HG03469 (cell line): ENCODE measurements around the gene TOP1.
"Not testable (repeated sequence)": the region's sequence is repeated elsewhere in the genome, so short reads cannot be mapped to it uniquely, and the experiment has no call there.

Experiments
- ATAC-seq: cut with Tn5 transposase; IDR thresholded peaks from one replicate; pipeline ENCODE4 v1.9.1; 2021; ENCODE audit warnings: mild to moderate bottlenecking, moderate library complexity, moderate number of reproducible peaks; ENCODE audit not compliant: unreplicated experiment

Gene TOP1

DNA sequence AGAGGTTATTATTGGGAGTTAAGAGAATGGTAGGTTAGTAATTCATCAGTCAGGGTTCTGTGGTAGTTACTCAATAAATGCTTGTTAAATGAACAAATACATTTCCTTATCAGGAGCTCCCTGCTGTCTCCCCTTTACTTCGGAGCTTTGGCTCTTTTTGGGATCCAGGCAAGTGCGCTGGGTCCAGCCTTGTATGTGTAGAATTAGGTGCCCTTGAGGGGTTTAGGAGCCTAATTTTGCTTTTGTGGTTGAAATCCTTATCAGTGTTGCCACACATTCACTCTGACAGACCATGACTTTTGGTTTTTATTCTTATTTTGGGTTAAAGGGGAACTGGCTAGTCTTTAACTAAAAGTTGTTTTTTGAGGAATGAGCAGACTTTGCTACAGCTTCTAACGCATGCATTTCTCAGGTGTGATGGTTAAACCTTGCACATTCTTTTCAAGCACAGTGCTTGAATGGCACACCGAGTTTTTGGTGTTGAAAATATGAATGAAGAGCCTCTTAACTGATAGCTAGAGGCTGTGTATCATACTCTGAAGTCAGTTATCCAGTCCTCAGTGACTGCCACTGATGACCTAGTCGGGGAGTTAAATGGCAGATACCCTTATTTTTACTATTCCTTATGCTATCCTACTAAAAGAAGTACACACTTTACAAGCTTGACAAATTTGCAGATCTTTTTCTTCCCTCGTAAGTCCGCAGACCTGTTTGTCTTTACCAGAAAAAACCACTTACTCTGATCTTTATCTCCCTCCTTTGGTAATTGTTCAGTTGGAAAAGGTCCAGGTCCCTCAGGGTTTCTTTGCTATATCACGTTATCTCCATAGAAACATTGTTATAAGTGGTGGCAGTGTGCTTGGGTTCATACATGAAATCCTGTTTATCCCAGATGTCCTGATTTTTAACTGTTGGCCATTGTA, 58.0 kb downstream of the TOP1 start:
- ATAC-seq, result no peak

DNA sequence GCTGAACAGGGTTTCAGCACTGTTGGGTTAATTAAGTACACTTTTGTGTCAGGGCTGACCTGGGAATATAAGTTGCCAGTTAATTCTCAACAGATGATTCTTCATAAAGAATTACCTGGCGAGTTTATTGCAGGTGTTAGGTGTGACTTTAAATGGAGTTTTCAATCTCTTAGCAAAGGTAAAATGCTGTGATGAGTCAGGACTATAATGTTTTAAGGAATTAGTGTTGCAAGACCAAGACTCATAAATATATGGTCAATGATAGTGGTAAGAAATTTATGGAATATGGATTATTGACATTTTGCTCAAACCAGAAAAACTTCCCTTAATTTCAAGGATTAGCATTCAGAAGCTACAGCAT, 58.7 kb downstream of the TOP1 start:
- ATAC-seq, result no peak

DNA sequence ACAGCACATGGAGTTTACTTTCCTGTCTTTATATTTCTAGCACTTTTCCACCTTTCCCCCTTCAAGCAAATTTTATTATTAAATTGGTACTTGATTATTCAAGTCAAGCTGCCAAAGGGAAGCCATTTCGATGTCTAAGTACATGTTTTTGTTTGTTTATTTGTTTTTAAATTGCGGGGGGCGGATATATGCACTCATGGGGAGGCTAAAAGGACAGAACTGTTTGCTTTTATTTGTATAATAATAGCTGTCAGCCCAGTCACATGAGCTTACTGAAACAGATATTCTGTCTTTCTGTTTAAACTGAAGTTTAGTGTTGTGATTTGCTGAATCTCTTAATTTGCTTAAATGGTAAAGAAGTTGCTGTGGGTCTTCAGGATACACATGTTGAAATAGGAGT, 59.2 kb downstream of the TOP1 start:
- no peak for ATAC-seq

DNA sequence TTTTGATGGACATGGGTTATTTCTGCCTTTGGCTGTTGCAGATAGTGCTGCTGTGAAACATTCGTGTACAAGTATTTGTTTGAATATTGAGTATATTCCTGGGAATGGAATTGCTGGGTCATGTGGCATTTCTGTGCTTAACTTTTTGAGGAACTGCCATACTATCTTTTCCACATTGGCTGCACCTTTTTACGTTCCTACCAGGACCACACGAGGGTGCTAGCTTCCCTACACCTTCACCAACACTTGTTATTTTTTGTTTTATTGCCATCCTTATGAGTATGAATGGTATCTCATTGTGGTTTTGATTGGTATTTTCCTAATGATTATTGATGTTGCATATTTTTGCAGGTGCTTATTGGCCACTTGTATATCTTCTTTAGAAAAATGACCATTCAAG, 60.9 kb downstream of the TOP1 start:
- no peak for ATAC-seq

DNA sequence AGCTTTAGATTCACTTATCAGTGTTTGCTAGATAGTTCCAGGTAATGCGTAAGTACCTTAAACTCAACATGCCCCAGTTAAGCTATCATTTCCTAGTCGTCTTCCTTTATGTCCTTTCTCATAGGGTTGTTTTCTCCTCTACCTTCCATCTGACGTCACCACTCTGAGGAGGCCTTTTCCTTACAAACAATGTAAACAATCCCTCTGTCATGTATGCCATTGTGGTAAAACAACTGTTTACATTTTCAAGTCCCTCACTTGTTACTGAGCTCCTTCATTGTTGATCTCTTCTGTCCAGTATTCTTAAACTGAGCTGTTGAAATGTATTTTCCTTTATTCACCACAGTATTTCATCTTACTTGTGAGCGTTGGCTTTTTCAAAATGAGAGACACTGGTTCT, 63.3 kb downstream of the TOP1 start:
- ATAC-seq, result no peak

DNA sequence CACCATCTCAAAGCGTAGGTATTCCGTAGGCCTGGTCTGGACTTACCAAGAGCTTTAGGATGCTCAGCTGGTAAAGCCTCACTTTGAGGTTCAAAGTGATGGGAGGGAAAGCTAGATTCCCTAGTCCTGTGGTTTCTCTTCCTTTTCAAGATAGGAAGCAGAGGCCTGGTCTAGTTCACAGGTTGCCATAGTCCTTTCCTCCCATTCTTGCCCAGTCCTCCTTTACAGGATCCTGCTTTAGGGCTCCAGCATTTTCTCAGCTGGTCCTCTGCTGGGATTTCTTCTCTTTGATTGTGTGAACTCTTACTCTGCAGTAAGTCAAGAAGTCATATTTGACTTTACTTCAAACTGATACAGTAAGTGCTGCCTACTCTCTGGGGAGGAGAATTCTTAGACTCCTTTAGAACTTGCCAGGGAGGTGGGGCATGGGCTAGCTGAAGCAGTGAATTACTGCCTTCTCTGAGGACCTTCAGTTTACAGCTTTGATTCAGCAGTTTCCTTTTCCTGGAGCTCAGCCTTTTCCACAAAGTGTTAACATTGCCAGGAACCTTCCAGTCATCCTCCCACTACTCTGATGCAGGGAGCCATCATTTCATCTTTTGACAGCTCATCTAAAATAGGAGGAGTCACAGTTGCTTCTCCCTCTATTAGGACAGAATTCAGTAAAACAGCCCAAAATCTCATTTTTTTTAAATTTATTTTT, 65.9 kb downstream of the TOP1 start:
- ATAC-seq, result no peak

DNA sequence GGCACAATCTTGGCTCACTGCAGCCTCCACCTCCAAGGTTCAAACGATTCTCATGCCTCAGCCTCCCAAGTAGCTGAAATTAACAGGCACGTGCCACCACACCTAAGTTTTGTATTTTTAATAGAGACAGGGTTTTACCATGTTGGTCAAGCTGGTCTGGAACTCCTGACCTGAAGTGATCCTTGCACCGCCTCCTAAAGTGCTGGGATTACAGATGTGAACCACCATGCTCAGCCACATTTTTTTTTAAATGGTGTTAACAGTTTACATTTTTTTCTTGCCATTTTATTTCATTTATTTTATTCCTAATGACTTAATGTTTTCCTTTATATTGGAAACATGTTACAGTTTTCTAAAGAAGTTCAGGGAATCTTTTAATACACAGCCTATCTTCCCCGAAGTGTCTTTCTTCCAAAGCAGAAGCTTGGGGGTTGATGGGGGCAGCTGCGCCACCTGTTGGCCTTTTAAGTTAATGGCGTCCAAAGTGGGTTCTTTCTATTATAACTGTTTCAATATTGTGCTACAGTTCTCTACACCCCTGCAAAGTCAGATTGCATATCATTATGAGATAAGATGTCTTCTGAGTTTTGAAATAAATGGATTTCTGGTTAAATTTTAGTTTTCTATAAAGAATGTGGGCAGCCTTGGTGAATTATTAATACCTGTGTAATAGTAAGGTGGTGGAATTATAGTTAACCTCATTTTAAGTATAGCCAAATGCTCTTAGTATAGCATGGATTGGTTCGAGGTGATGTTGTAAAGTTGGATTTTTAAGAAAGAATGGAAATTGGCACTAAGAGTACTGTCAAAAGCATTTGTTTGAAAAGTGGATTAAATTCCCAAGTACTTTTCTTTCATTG, 66.7 kb downstream of the TOP1 start:
- no peak for ATAC-seq

DNA sequence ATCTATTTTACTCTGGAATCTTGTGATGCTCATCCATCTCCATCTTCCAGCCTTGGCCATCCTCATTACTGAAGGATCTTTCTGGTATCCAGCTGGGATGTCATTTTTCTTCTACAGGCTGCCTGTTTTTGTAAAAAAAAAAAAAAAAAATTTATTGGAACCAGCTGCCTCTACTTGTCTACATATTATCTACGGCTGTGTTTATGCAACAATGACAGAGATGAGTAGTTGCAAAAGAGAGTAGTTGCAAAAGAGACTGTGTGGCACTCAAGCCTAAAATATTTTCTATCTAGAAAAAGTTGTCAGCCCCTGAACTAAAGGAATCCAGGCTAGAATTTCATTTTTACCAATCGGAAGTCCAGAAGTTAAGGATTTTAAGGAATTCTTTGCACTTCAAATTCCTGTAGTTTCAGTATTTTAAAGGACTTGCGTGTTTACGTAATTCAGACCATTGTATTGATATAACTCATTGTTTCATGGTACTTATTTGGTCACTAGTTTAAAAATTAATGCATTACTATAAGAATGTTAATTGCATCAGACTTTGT, 70.2 kb downstream of the TOP1 start:
- no peak for ATAC-seq

DNA sequence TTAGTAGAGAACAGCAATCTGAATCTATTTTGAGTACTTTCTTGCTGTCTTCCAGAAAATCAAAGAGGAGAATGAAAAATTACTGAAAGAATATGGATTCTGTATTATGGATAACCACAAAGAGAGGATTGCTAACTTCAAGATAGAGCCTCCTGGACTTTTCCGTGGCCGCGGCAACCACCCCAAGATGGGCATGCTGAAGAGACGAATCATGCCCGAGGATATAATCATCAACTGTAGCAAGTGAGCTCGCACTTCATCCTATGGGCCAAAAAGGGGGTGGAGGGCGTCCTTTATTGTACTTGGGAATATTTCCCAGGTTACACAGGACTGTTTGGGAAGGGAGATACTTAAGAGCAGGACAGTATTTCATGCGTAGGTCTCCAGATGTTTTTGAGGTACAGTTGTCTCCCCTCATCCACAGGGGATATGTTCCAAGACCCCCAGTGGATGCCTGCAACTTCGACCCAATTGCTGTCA, 71.4 kb downstream of the TOP1 start:
- no peak for ATAC-seq

DNA sequence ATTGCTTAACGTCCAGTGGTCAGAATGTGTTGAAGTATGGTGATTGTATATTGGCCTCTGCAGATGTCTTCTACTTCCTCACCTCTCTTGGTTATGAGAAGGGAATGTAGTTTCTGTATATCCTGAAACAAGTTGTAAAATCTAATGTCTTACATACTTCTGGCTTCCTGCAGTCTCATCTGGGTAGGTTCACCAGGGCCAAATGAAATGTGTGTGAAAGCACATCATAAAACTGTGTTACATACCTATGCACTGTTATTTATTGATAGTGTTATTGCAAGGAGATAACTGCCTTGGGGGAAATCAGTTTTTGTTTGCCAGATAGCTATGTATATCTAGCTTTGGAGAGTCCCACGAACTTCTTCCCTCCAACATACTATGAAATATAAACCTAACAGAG, 73.0 kb downstream of the TOP1 start:
- no peak for ATAC-seq

DNA sequence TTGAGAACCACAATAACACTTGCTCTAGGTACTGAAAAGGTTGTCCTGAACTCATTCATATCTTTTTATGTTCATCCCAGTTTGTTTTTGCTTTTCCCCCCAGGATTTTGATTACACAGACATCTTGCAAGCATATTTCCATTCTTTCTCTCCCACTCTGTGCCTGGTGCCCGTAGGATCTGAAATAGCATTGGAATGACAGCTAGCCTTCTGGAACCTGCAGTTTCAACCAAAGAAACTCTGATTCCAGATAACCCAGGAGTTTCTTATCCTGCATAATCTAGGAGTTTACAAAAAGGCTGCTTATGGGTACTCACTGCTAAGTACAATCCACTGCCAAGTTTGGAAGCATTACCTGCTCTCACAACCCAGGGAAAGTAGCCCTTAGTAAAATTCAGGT, 79.9 kb downstream of the TOP1 start:
- ATAC-seq, result no peak

DNA sequence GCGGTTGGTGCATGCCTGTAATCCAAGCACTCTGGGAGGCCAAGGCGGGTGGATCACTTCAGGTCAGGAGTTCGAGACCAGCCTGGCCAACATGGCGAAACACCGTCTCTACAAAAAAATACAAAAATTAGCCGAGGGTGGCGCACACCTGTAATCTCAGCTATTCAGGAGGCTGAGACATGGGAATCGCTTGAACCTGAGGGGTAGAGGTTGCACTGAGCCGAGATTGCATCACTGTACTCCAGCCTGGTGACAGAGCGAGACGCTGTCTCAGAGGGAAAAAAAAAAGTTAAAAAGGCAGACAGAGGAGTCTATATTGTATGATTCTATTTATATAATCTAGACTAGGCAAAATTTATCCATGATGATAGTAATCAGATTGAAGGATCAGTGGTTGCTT, 81.4 kb downstream of the TOP1 start:
- ATAC-seq, result no peak

DNA sequence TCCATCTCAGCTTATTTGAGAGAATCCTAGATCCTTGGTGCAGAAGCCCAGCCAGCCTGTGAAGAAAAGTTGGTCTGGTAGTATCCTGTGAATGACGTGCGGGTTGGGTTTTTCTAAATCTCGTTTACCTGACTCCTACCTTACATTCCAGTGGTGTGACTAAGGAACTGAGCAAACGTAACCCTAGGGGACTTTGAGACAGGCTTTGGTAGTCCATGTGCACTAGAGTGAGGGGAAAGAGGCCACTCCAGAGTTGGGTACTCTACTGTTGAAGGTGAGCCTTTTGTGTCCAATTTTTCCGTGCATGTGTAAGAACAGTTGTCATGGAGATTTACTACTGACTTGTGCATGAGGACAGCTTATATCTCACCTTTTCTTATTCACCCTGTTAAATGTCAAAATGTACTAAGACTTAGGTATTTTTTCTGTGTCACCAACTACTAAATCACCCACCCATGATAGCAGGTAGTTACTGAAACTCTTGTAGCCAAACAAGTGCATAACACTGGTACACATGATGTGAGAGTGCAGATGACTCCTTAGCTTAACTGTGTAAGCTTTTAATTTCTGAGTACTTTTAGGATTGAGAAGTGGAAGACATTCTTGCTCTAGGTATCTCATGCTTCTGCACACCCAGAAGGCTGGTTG, 82.4 kb downstream of the TOP1 start:
- no peak for ATAC-seq

DNA sequence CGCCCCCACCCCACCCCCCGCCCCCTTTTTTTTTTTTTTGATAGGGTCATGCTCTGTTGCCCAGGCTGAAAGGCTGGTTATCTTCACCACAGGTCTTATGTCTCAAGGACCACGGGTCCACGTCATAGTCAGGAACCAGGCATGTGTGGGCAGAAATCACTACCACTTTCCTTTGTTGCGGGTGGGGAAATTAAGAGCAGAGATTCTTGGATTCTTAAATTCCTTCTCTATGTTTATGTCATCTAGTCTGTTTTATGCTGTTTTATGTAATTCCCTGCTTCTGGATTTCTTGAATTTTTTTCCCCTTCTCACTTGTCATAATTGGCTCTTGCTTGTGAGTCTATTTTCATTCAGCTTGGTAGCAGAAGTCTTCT, 82.9 kb downstream of the TOP1 start:
- no peak for ATAC-seq

DNA sequence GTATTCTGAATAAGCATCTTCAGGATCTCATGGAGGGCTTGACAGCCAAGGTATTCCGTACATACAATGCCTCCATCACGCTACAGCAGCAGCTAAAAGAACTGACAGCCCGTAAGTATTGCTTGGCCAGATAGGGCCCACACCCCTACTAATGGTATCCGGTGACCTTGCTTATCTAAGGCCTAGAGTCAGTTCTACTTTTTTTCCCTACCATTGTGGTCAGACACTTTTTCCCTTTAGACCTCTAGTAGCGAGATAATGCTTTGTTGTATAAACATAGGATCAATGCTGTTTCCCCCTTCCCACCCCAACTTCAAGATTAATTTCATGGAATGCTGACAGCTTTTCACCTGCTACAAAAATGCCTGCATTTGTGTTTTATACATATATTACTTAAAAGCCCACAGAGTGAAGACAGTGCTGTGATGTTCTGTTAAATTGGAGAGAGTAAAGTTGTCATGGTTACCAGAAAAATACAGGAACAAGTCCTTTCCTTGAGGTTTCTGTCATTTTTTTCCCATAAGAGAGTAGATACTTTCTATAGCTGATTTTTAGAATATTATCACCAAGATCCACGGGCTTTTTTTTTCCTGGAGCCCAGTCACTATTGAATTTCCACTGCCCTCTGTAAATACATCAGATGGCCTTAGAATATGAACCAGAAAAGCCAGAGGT, 87.8 kb downstream of the TOP1 start:
- ATAC-seq, result no peak

DNA sequence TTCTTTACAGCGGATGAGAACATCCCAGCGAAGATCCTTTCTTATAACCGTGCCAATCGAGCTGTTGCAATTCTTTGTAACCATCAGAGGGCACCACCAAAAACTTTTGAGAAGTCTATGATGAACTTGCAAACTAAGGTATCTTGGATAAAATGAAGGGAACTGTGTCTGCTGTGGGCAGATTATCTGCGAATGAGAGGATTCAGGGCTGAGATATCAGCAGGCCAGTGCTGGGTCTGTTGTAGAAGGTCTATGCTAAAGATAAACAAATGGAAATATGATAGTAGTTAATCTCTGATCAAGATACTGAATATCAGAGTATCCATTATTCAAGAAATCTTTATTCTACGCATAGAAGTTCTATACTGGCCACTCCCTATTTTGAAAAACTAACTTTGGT, 89.5 kb downstream of the TOP1 start:
- ATAC-seq, result not testable (repeated sequence)

DNA sequence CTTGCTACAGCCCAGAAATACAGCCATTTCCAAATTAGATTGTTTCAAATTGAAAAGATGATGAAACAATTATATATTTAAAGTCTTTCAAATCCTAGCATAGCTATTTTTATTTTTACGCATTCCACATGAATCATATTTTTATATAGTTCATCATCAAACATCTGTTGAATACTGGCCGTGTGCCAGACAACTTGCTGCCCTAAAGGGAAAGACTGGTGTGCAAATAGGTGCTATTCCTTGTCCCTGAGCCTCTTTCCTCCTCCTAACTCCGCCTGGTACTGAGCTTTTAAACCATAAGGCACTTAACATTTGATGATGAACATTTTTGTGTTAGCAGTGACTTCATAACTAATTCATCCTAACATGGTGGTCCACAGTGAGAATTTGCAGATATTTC, 90.0 kb downstream of the TOP1 start:
- no peak for ATAC-seq

DNA sequence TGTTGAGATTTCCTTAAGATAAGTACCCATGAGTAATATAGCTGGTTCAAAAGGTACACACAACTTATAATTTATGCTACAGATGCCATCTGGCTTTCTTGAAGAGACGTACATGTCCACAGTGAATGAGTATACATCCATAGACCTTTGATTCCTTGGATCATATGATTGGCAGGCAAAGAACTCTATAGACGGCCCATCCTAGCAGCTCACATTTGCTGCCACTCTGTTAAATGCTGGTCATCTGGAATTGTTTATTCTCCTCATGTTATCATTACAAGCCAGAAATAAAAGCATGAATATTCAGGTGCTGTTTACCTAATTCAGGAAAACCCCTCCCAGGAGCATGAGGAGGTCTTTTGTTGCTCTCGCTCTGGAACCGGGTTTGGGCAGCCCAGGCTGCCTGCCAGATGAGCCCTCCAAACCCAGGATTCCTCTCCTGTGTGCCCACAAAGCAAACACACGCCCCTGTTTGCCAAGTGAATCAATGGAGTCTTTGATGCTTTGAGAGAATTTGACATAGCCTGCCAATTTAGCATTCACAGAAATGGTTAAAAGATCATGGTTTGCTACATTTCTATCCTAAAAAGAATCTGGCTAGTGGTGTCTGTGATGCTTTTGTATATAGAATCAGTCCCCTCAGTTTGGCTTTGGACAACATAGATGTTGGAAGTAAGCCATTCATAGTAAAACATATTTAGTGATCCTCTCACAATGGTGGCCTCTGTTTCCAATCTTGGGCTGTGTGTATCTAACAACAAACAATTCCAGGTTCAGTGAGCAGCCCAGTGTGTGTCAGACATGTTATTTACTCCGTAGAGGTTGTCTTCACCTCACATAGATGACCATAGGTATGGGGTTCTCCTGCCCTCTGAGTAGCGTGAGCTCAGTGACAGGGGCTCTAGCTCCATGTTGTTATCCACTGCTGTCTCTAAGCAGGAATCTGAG, 91.3 kb downstream of the TOP1 start:
- ATAC-seq, result no peak

DNA sequence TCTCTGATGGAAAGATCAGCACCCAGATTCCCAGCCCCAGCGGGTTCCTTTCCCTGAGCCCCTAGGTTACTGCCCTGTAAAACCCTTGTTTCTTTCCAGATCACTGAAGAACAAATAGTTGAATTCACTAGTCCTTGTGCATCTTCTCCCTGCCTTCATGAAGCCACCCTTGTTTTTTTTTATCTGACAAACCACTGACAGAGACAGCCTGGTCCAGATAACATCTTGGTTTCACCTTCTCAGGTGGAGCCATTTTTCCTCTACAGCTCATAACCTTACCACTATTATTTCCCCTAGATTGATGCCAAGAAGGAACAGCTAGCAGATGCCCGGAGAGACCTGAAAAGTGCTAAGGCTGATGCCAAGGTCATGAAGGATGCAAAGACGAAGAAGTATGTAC, 92.8 kb downstream of the TOP1 start:
- no peak for ATAC-seq
